ENCODE data around the gene TMSB4X. TPM values are rescaled to one million over a fixed set of nuclear protein-coding genes. Genes with fewer than 3 reads are reported as not detected.

The TMSB4X gene
- total RNA-seq, 1 experiment from 2014 or later: 2,595 TPM

DNA sequence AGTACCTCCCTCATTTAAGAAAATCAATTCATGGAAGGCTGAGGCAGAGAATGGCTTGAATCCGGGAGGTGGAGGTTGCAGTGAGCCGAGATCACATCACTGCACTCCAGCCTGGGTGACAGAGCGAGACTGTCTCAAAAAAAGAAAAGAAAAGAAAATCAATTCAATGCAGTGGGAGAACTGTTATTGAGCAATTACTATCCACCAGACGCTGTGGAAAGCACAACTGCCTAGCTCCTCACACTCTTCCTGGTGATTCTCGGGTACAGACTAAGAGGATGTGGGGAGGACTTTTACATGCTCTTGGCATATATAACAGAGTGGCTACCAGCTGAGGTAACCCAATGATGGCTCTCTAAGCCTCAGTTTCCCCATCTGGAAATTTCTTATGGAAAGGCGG, 2.7 kb upstream of the TMSB4X start:
- Mint-ChIP-seq H3K27me3 (ENCODE audit: low read depth) (no peaks in the 10 kb centered on the region), H3K27ac (no peak overlapping the region), H3K9me3 (no peaks in the 10 kb centered on the region), H3K36me3 (peaks cover 27% of the 10 kb centered on the region), H3K4me3 (no peak overlapping the region), H3K4me1 (peaks cover 40% of the 10 kb centered on the region)
- DNase-seq (ENCODE audit: low spot score) (no peak), ATAC-seq (no peak)
- ChIA-PET CTCF (interaction anchor here (1.4 kb wide), 1 partner anchor 25 kb away, joined by 6 read pairs; no protein-coding TSS in a partner anchor), POLR2A (no interaction called here)
- TF ChIP-seq ZNF219 (CRISPR knock-in tag; IDR thresholded peaks at IDR 0.05; ENCODE audit: borderline replicate concordance) (no peak), NR3C1 (CRISPR knock-in tag; conservative IDR thresholded peaks at IDR 0.05; ENCODE audit: low read depth) (no peak), ZBTB21 (CRISPR knock-in tag; IDR thresholded peaks at IDR 0.05; ENCODE audit: borderline replicate concordance) (no peak), SMAD3 (CRISPR knock-in tag; IDR thresholded peaks at IDR 0.05; ENCODE audit: borderline replicate concordance) (no peak), GTF2I (CRISPR knock-in tag; conservative IDR thresholded peaks at IDR 0.05) (no peak), SOX15 (CRISPR knock-in tag; IDR thresholded peaks at IDR 0.05) (no peak), HMGA2 (CRISPR knock-in tag; IDR thresholded peaks at IDR 0.05) (no peak), FOXK1 (CRISPR knock-in tag; IDR thresholded peaks at IDR 0.05) (no peak), ELF4 (CRISPR knock-in tag; IDR thresholded peaks at IDR 0.05; ENCODE audit: low read depth) (no peak), JAZF1 (CRISPR knock-in tag; IDR thresholded peaks at IDR 0.05) (no peak), OVOL2 (CRISPR knock-in tag; IDR thresholded peaks at IDR 0.05; ENCODE audit: borderline replicate concordance) (no peak), ZNF416 (CRISPR knock-in tag; IDR thresholded peaks at IDR 0.05) (no peak)
- TF ChIP-seq, protein P1, sequence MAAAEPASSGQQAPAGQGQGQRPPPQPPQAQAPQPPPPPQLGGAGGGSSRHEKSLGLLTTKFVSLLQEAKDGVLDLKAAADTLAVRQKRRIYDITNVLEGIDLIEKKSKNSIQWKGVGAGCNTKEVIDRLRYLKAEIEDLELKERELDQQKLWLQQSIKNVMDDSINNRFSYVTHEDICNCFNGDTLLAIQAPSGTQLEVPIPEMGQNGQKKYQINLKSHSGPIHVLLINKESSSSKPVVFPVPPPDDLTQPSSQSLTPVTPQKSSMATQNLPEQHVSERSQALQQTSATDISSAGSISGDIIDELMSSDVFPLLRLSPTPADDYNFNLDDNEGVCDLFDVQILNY (CRISPR knock-in tag; IDR thresholded peaks at IDR 0.05): no peak
- TF ChIP-seq, protein P2, sequence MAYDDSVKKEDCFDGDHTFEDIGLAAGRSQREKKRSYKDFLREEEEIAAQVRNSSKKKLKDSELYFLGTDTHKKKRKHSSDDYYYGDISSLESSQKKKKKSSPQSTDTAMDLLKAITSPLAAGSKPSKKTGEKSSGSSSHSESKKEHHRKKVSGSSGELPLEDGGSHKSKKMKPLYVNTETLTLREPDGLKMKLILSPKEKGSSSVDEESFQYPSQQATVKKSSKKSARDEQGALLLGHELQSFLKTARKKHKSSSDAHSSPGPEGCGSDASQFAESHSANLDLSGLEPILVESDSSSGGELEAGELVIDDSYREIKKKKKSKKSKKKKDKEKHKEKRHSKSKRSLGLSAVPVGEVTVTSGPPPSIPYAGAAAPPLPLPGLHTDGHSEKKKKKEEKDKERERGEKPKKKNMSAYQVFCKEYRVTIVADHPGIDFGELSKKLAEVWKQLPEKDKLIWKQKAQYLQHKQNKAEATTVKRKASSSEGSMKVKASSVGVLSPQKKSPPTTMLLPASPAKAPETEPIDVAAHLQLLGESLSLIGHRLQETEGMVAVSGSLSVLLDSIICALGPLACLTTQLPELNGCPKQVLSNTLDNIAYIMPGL (CRISPR knock-in tag; IDR thresholded peaks at IDR 0.05): no peak
- TF ChIP-seq, protein P3, sequence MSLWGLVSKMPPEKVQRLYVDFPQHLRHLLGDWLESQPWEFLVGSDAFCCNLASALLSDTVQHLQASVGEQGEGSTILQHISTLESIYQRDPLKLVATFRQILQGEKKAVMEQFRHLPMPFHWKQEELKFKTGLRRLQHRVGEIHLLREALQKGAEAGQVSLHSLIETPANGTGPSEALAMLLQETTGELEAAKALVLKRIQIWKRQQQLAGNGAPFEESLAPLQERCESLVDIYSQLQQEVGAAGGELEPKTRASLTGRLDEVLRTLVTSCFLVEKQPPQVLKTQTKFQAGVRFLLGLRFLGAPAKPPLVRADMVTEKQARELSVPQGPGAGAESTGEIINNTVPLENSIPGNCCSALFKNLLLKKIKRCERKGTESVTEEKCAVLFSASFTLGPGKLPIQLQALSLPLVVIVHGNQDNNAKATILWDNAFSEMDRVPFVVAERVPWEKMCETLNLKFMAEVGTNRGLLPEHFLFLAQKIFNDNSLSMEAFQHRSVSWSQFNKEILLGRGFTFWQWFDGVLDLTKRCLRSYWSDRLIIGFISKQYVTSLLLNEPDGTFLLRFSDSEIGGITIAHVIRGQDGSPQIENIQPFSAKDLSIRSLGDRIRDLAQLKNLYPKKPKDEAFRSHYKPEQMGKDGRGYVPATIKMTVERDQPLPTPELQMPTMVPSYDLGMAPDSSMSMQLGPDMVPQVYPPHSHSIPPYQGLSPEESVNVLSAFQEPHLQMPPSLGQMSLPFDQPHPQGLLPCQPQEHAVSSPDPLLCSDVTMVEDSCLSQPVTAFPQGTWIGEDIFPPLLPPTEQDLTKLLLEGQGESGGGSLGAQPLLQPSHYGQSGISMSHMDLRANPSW (CRISPR knock-in tag; conservative IDR thresholded peaks at IDR 0.05; ENCODE audit: low read depth): no peak
- TF ChIP-seq, protein P4, sequence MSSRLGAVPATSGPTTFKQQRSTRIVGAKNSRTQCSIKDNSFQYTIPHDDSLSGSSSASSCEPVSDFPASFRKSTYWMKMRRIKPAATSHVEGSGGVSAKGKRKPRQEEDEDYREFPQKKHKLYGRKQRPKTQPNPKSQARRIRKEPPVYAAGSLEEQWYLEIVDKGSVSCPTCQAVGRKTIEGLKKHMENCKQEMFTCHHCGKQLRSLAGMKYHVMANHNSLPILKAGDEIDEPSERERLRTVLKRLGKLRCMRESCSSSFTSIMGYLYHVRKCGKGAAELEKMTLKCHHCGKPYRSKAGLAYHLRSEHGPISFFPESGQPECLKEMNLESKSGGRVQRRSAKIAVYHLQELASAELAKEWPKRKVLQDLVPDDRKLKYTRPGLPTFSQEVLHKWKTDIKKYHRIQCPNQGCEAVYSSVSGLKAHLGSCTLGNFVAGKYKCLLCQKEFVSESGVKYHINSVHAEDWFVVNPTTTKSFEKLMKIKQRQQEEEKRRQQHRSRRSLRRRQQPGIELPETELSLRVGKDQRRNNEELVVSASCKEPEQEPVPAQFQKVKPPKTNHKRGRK (CRISPR knock-in tag; IDR thresholded peaks at IDR 0.05; ENCODE audit: borderline replicate concordance): no peak
- TF ChIP-seq, protein P5, sequence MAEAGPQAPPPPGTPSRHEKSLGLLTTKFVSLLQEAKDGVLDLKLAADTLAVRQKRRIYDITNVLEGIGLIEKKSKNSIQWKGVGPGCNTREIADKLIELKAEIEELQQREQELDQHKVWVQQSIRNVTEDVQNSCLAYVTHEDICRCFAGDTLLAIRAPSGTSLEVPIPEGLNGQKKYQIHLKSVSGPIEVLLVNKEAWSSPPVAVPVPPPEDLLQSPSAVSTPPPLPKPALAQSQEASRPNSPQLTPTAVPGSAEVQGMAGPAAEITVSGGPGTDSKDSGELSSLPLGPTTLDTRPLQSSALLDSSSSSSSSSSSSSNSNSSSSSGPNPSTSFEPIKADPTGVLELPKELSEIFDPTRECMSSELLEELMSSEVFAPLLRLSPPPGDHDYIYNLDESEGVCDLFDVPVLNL (CRISPR knock-in tag; IDR thresholded peaks at IDR 0.05; ENCODE audit: borderline replicate concordance, low read depth): no peak

DNA sequence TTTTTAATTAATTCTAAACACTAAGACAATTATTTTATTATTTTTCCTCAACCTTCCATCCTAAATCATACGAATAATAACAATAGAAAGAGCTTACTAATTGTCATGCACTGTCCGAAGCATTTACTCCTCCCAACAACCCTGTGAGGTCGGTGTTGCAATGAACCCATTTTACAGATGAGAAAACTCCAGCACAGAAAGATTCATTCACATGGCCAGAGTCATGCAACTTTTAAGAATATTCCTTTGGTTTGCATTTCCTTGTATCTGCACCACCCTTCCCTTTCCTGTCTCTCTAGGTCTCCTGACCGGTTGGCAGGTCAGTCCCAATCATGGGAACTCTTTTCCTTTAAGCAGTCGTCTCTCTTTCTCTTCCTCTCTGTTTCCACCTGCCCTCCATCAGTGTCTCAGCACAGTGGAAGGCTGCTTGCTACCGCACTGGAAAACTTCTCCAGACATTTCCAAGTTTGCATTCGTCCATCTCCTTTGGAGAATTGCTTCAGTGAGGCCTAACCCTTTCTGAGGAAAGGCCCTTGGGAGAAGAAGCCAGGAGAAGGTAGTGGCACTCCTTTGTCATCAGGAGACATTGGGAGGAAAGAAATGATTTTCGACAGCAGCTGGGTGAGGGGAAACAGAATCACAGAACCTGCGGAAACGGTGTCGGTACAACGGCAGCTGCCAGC, 1.9 kb upstream of the TMSB4X start:
- ATAC-seq: no peak
- Mint-ChIP-seq H3K4me3 (0 out of 2 replicates have a peak overlapping the region, but pooled peaks have one; percentile 13), H3K27ac (no peak overlapping the region), H3K36me3 (peaks cover 29% of the 10 kb centered on the region), H3K27me3 (ENCODE audit: low read depth) (no peaks in the 10 kb centered on the region), H3K9me3 (no peaks in the 10 kb centered on the region), H3K4me1 (peaks cover 47% of the 10 kb centered on the region)
- no peak for DNase-seq (ENCODE audit: low spot score)
- CTCF ChIA-PET: no interaction called here
- POLR2A ChIA-PET: no interaction called here
- TF ChIP-seq ELF4 (CRISPR knock-in tag; IDR thresholded peaks at IDR 0.05; ENCODE audit: low read depth): no peak
- TF ChIP-seq, protein P6, sequence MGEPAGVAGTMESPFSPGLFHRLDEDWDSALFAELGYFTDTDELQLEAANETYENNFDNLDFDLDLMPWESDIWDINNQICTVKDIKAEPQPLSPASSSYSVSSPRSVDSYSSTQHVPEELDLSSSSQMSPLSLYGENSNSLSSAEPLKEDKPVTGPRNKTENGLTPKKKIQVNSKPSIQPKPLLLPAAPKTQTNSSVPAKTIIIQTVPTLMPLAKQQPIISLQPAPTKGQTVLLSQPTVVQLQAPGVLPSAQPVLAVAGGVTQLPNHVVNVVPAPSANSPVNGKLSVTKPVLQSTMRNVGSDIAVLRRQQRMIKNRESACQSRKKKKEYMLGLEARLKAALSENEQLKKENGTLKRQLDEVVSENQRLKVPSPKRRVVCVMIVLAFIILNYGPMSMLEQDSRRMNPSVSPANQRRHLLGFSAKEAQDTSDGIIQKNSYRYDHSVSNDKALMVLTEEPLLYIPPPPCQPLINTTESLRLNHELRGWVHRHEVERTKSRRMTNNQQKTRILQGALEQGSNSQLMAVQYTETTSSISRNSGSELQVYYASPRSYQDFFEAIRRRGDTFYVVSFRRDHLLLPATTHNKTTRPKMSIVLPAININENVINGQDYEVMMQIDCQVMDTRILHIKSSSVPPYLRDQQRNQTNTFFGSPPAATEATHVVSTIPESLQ (CRISPR knock-in tag; IDR thresholded peaks at IDR 0.05): no peak
- TF ChIP-seq, protein P7, sequence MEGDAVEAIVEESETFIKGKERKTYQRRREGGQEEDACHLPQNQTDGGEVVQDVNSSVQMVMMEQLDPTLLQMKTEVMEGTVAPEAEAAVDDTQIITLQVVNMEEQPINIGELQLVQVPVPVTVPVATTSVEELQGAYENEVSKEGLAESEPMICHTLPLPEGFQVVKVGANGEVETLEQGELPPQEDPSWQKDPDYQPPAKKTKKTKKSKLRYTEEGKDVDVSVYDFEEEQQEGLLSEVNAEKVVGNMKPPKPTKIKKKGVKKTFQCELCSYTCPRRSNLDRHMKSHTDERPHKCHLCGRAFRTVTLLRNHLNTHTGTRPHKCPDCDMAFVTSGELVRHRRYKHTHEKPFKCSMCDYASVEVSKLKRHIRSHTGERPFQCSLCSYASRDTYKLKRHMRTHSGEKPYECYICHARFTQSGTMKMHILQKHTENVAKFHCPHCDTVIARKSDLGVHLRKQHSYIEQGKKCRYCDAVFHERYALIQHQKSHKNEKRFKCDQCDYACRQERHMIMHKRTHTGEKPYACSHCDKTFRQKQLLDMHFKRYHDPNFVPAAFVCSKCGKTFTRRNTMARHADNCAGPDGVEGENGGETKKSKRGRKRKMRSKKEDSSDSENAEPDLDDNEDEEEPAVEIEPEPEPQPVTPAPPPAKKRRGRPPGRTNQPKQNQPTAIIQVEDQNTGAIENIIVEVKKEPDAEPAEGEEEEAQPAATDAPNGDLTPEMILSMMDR (IDR thresholded peaks at IDR 0.05): no peak
